ENCODE measurements around the gene PRDM16. TPM values are rescaled to one million over a fixed set of nuclear protein-coding genes. Genes with fewer than 3 reads are reported as not detected.

PRDM16 gene
- total and polyA plus RNA-seq, 7 donors = 0.04 to 1.2 (median 0.31) TPM

- ATAC-seq (no peak), DNase-seq (no peak)
- TF ChIP-seq CTCF (IDR thresholded peaks at IDR 0.05) = no peak
- intact Hi-C loops (cut with DNase I) = no loop called here
- Histone ChIP-seq H3K9me3 (no peaks in the 10 kb centered on the region), H3K36me3 (ENCODE audit: insufficient read depth in 1 of 2, low read depth in 1 of 2) (no peaks in the 10 kb centered on the region), H3K27me3 (ENCODE audit: insufficient read depth in 3 of 3, low read length in 2 of 3) (peaks cover 0 to 48% (median 13%) of the 10 kb centered on the region in 3 donors), H3K4me1 (no peaks in the 10 kb centered on the region), H3K4me3 (no peak overlapping the region), H3K27ac (no peak overlapping the region)
- 86 to 92% (median 89%) methylated on average over 11 of the region's 11 CpGs for whole genome bisulfite sequencing, 3 donors
These were observed 294.0 kb downstream of the PRDM16 start for GRCh38 chr1:3363023-3363422.

GRCh38 chr1:3363756-3364155 is 294.8 kb downstream of the PRDM16 start:
- intact Hi-C loops (cut with DNase I) = no loop called here
- WGBS, 3 donors = 88 to 91% (median 89%) methylated on average over 16 of the region's 16 CpGs
- peaks cover 0 to 51% (median 17%) of the 10 kb centered on the region in 3 donors for H3K27me3 ChIP-seq (ENCODE audit: insufficient read depth in 3 of 3, low read length in 2 of 3)

GRCh38 chr1:3364551-3364950 is 295.5 kb downstream of the PRDM16 start:
- no peaks in the 10 kb centered on the region for H3K36me3 ChIP-seq (ENCODE audit: insufficient read depth in 1 of 2, low read depth in 1 of 2)
- ATAC-seq = no peak
- no peak for TF ChIP-seq CTCF (IDR thresholded peaks at IDR 0.05)
- no peaks in the 10 kb centered on the region for H3K4me1 ChIP-seq
- DNase-seq = no peak
- no peak overlapping the region for H3K4me3 ChIP-seq
- H3K9me3 ChIP-seq = no peaks in the 10 kb centered on the region
- H3K27ac ChIP-seq = no peak overlapping the region
- 84 to 87% (median 85%) methylated on average over 18 of the region's 18 CpGs for WGBS, 3 donors
- H3K27me3 ChIP-seq (ENCODE audit: insufficient read depth in 3 of 3, low read length in 2 of 3) = peaks cover 0 to 52% (median 15%) of the 10 kb centered on the region in 3 donors
- intact Hi-C loops (cut with DNase I) = no loop called here

More at GRCh38 chr1:3363756-3364155, 294.8 kb downstream of the PRDM16 start:
- H3K9me3 ChIP-seq = no peaks in the 10 kb centered on the region
- H3K27ac ChIP-seq = no peak overlapping the region
- H3K36me3 ChIP-seq (ENCODE audit: insufficient read depth in 1 of 2, low read depth in 1 of 2) = no peaks in the 10 kb centered on the region
- H3K4me1 ChIP-seq = no peaks in the 10 kb centered on the region
- no peak for DNase-seq
- no peak for TF ChIP-seq CTCF (IDR thresholded peaks at IDR 0.05)
- no peak overlapping the region for H3K4me3 ChIP-seq
- ATAC-seq = no peak

GRCh38 chr1:3364983-3365382 is 296.0 kb downstream of the PRDM16 start:
- no peaks in the 10 kb centered on the region for H3K4me1 ChIP-seq
- no peaks in the 10 kb centered on the region for H3K9me3 ChIP-seq
- WGBS, 3 donors = 88 to 93% (median 93%) methylated on average over 11 of the region's 11 CpGs
- no peak overlapping the region for H3K4me3 ChIP-seq
- ATAC-seq = no peak
- peaks cover 0 to 52% (median 15%) of the 10 kb centered on the region in 3 donors for H3K27me3 ChIP-seq (ENCODE audit: insufficient read depth in 3 of 3, low read length in 2 of 3)
- H3K27ac ChIP-seq = no peak overlapping the region
- intact Hi-C loops (cut with DNase I) = no loop called here
- no peak for DNase-seq
- no peaks in the 10 kb centered on the region for H3K36me3 ChIP-seq (ENCODE audit: insufficient read depth in 1 of 2, low read depth in 1 of 2)
- TF ChIP-seq CTCF (IDR thresholded peaks at IDR 0.05) = no peak

GRCh38 chr1:3365523-3366125 is 296.6 kb downstream of the PRDM16 start:
- ATAC-seq = no peak
- H3K27ac ChIP-seq = no peak overlapping the region

More at GRCh38 chr1:3365523-3366125, 296.6 kb downstream of the PRDM16 start:
- Histone ChIP-seq H3K36me3 (ENCODE audit: insufficient read depth in 1 of 2, low read depth in 1 of 2) (no peaks in the 10 kb centered on the region), H3K27me3 (ENCODE audit: insufficient read depth in 3 of 3, low read length in 2 of 3) (peaks cover 0 to 52% (median 15%) of the 10 kb centered on the region in 3 donors), H3K4me1 (no peaks in the 10 kb centered on the region), H3K9me3 (no peaks in the 10 kb centered on the region), H3K4me3 (no peak overlapping the region)
- intact Hi-C loops (cut with DNase I) = no loop called here
- 59 to 66% (median 64%) methylated on average over 22 of the region's 22 CpGs for WGBS, 3 donors
- no peak for DNase-seq
- TF ChIP-seq CTCF (IDR thresholded peaks at IDR 0.05) = no peak
